Measurements from ENCODE around the gene CDC37L1. TPM values are rescaled to one million over a fixed set of nuclear protein-coding genes. Genes with fewer than 3 reads are reported as not detected.

Gene CDC37L1
- polyA plus RNA-seq, 1 donor: 18.5 TPM

- no peak for DNase-seq
Observed at GRCh38 chr9:4667681-4668080, 11.7 kb upstream of the CDC37L1 start.

DNA sequence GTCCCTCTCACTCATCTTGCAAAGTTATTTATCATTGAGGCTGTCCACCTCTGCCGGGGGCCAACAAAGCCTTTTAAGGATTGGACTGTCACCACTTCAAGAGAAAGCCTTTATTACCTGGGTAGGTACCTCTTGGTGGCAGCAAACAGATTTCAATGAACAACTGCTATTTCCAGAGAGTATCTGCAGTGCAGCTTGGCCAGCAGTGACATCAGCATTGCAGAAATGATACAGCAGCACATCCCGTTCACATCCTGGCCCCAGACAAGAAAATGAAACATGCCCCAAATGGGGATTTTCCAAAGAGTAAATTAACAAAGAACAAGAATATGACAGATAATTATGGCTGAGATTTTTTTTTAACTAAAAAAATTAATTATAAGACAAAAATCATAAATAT lies 10.8 kb upstream of the CDC37L1 start:
- DNase-seq: no peak

DNA sequence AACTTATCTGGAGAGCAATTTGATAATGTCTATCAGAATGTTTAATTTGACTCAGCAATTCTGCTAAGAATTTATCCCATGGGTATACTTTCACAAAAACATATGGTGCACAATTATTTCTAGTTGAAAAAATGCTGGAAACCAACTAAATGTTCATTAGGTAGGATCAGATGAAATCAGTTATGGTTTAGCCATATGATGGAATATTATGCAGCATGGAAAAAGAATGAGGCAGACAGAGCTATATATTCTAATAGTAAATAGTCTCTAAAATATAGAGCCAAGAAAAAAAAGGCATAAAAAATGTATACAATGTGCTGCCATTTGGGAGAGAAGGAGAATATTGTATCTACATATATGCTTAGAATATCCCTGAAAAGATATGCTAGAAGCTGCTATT lies 9.5 kb upstream of the CDC37L1 start:
- no peak for DNase-seq

DNA sequence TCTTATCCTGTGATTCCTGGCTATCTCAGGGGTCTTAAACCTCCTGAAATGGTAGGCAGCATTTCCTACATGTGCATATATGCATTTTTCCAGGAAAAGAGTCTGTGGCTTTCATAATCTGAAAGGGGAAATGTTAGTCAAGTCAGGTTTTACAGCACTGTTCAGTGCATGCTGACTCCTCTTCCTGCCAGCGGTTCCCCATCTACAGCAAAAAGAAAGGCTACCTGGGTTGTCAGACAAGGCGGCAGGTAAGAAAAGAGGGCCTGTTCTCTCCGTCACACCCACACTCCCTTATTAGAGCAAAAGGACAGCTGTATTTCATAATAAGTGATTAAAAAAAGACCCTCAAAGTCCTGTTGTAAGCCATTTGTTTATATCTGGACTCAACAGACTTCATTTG lies 8.8 kb upstream of the CDC37L1 start:
- DNase-seq: no peak

DNA sequence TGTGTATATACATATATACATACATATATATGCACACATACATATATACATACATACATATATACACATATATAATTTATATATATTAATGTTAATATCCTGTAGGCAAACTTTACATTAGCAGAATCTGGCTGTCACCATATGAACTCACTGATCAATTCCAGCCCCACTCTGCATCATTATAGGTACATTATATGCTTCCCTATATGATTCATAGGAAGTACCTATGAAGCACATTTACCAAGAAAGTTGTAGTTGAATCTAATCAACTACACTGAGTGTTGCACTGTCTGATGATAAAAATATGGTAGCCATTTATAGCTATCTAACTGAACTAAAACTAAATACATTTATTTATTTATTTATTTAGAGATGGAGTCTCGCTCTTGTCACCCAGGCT lies 7.6 kb upstream of the CDC37L1 start:
- DNase-seq: no peak

DNA sequence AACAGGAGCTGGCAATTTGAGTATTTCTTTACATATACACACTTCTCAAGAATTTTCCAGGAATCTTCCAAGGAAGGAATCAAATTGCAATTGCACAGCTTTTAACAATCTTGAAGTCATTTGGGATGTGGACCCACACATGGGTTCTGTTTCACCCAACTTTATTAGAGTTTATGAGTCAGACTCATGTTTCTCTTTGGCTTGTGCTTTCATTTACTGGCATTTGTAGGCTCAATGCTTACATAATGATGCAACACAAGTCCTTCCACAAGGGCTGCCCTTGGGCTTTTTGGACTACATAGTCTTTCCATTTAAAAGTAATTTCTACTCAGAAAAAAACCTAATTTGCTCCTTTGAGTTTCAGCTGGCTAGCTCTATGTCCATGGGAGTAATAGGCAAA lies 4.6 kb upstream of the CDC37L1 start:
- DNase-seq: no peak

DNA sequence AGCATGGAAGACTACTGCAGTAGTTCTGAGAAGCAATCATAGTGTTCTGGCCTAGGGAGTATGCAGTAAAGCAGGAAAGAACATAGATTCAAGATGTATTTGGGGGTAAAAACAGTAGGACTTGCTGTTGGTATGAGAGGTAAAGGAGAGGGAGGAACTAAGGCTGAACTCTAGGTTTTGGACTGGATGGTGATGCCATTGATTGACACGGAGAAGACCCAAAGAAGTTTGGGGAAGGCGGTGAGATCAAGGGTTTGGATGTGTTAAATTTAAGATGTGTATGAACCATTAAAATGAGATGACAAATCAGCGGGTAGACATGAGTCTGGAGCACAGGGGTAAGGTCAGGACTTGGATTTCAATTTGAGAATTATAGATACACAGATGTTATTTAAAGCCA lies 2.0 kb upstream of the CDC37L1 start:
- no peak for DNase-seq

- DNase-seq: peak; percentile 71
Observed at GRCh38 chr9:4678679-4679267, 596 bp upstream of the CDC37L1 start.

DNA sequence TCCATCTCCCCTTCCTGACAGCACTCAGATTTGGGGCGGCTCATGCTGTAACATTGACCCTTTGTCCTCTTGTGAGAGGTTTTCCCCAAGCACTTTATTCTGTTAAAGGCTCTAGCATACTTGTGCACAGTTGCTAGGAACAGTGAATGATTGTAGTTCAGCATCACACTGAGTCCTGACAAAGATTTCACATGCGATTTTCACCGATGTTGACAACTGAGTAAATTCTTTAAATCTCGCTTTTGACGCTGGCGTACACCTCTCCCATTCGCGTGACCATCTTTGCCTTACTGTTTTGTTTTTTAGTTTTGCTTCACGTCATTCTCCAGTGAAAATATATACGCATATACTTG lies 780 bp downstream of the CDC37L1 start:
- no peak for DNase-seq

DNA sequence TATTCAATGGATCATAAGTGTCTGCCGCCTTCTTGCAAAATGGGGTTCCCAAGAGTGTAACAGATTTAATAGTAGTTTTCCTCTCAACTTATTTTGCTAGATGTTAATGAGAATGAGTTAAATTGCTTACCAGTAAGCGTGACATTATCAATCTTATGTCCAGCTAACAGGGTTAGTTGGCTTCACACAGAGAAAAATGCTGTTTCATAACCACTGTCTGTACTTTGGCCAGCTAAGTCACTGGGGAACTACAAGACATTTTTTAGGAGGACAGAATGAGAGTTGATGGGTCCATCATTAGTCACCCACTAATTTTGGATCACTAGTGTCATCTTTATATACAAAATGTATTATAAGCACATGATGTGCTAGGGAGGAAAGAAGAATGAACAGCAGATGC lies 1.4 kb downstream of the CDC37L1 start:
- no peak for DNase-seq

DNA sequence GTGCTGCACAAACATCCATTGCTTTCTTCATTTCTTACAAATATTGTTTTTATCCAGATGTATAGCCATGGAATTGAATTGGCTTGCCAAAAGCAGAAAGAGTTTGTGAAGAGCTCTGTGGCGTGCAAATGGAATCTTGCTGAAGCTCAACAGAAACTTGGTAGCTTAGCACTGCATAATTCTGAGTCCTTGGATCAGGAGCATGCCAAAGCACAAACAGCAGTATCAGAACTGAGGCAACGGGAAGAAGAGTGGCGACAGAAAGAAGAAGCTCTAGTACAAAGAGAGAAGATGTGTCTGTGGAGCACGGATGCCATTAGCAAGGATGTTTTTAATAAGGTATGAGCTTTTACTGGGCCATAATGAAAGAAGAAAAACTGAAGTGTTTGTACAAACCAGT lies 5.5 kb downstream of the CDC37L1 start:
- DNase-seq: no peak

DNA sequence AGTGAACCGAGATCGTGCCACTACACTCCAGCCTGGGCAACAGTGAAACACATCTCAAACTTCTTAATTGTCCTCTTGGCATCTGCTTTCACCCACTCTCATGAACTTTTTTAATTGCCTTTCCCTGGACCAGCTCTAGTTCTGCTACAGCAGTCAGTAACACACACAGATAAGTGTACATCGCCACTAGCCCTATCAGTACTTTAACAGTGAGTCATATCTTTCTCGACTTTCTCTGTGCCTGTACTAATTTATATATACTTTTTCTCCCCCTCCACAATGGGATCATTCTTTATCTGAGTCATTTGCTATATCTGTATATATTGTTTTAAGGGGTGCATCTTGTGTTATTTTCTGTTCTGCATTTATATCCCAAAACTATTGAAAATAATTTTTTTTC lies 6.7 kb downstream of the CDC37L1 start:
- no peak for DNase-seq

DNA sequence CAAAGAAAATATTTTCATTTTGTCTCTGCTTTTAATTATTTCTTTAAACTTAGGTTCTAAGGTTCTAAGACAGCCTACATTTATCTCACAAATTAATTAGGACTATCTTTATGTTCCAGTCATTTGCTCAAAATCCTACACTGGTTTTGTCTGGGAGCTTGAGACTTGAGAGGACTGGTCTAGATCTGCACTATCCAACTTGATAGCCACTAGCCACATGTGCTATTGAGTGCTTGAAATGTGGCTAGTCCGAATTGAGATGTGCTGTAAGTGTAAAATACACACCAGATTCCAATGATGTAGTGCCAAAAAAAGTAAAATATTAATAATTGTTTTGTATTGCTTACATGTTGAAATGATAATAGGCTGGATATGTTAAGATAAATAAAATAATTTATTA lies 7.2 kb downstream of the CDC37L1 start:
- no peak for DNase-seq

DNA sequence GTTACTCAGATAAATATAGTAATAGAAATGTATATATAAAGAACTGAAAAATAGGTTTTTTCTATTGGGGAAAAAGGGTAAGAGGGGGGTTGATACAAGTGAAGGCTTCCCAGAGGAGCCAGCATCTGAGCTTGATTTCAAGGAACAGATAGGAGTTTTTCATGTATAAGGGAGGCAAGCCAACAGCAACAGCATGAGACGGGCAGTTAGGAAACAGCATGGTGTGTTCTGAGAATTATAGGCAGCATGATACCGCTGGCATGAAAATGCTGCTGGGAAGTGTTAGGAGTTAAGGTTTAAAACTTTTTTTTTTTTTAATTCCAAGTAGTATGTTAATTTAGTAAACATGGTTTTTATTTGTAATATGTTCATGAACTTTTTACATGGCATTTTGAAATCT lies 9.7 kb downstream of the CDC37L1 start:
- no peak for DNase-seq

DNA sequence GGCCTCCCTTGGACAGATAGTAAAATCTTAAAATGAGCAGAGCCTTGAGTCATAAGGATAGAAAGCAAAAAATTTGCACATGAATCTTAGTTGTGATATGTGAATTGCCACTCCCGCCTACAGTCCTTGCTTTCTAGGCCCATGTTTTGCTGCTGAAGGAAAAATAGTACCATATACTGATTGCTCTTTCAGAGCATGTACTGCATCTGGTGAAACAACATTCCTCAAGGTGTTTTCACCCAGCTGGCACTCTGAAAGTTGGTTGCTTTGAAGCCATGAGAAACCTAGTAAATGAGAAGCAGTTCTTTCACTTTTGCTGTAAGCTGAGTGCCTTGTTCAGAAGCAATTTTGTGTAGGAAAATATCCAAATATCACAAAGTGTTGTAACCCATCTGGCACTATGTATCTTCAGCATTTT lies 10.3 kb downstream of the CDC37L1 start:
- DNase-seq: no peak

- no peak for DNase-seq
Observed at GRCh38 chr9:4690144-4690543, 10.8 kb downstream of the CDC37L1 start.

DNA sequence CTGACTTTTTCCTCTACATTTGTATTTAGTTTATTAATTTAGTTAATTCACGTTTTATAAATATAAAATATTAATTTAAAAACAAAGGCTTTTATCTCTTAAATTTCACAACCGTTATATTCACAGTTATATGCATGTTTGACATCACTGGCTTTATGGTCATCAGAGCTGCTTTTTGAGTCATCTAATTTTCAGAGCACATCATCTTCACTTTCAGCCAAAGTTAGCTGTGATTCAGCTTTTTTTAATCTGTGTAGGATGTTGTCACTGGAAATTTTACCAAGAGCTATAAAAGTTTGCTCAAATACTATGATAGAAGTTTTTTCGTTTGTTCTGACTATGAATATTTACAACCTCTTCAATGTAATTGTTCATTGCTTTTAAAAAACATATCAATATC lies 12.4 kb downstream of the CDC37L1 start:
- DNase-seq: no peak

- DNase-seq: no peak
Observed at GRCh38 chr9:4700091-4700490, 20.7 kb downstream of the CDC37L1 start.

DNA sequence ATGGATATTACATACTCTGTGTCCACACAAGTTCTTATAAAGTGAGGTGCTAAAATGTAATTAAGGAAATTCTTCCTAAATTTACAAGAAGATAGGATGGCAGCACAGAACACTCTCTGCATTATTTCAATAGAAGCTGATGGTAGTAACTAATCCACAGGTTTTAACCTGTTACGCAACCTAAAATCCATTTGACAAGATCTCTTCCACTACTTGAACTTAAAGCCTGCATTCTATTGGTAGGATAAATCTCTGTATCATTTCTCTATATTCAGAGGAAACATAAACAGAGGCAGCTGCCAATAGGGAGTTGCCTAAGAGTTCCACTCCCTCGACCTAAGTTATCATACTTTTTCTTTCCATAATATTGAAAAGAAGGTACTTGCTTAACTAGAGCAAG lies 21.6 kb downstream of the CDC37L1 start:
- DNase-seq: no peak

- no peak for DNase-seq
Observed at GRCh38 chr9:4701526-4701925, 22.2 kb downstream of the CDC37L1 start.

DNA sequence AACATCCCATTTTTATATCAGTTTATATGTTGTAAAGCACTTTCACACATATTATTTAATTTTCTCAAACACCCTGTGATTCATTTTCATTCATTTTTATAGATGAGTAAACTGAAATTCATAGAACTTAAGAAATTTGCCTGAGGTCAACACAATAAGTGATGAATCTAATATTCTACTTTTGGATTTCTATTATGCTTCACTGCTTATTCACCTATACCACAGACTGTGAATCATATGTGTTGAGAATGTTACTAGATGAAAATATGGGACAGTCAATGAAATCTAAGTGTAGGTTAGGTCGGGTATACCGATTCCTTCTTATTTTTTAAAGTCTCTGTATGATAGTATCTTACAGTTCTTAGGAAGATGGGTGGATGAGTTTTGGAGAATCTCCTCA lies 24.8 kb downstream of the CDC37L1 start:
- DNase-seq: no peak

DNA sequence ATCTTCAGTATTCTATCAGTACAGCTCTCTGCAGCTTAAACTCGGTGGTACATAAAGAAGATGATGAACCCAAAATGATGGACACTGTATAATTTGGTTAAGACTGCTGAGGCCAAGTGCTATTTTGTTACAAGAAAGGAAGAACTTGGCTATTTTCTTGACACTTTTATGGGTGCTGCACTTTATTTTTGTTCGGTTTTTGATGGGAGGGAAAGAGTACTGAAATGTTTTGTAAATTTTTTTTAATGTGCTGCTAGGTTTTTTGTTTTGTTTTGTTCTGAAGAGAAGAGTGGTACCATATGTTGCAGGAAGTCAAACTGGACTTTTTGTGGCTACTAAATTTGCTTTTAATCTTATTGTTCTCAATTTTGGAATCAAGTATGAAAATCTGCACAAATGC lies 26.7 kb downstream of the CDC37L1 start:
- no peak for DNase-seq

DNA sequence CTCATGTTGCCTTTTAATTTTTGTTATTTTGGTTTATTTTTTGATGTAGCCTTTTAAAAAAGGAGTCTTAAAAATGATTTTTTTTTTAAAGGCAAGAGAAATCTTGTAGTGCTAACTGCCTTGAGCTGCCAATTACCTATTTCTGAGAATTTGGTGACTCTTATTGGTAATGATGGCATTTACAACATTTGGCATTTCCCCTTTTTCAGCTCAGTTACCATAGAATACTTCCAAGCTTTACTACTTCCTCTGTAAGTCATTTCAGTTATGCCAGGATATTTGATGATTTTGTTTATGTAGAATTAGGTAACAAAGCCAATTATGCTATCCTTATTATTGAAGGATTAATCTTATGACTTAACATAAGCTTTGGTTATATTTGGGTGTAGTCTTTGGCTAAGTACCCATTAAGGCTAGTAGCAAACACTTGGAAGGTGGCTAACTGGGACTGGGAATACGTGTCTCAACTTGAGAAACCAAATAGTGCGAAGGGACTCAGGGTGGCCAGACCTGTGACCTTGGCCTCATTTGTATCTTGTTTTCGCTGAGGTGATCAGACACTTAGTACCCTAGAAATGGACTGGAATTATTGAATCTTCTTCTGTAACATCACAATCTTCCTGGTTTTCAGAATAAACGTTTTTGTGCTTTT lies 27.7 kb downstream of the CDC37L1 start:
- no peak for DNase-seq

- DNase-seq: no peak
Observed at GRCh38 chr9:4709380-4709779, 30.0 kb downstream of the CDC37L1 start.

DNA sequence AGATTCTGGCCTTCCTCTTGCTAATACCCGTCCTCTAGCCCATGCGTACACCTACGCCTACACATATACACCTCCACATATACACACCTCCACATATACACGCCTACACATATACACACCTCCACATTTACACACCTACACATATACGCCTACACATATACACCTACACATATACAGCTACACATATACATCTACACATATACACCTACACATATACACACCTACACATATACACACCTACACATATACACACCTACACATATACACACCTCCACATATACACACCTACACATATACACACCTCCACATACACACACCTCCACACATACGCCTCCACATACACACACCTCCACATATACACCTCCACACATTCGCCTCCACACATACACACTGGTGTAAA lies 34.5 kb downstream of the CDC37L1 start:
- DNase-seq: no peak
